K562 (cell line): ENCODE data around the gene INCA1. TPM values are rescaled to one million over a fixed set of nuclear protein-coding genes. Genes with fewer than 3 reads are reported as not detected.

Source experiments
- ARHGAP35 ChIP-seq: fragments of 450-650 bp; IDR thresholded peaks from 2 replicates; pipeline ENCODE4 v1.6.1; 2018; ENCODE audit not compliant: partially characterized antibody
- CHD7 ChIP-seq: fragments of 200-600 bp; sonication (generic); IDR thresholded peaks from one replicate; pipeline ENCODE4 v1.6.1; 2012; ENCODE audit warnings: mild to moderate bottlenecking, low read depth, low read length, inconsistent platforms
- ELK3 ChIP-seq: fragments of 450-650 bp; formaldehyde crosslinking; IDR thresholded peaks from 2 replicates; pipeline ENCODE4 v1.4.0; 2020; ENCODE audit warnings: mild to moderate bottlenecking
- FOXM1 ChIP-seq, 2 experiments: fragments of 450-650 bp in 1 of 2; sonication (generic) in 1 of 2; formaldehyde crosslinking in 1 of 2; IDR thresholded peaks; 2 replicates each; pipeline versions ENCODE4 v1.6.1 to v1.9.0; 2017 to 2022; ENCODE audit warnings: low read depth in 2 of 2, mild to moderate bottlenecking in 2 of 2, missing genetic modification reagents in 1 of 2, moderate library complexity in 1 of 2
- GABPA ChIP-seq: fragments of 200-800 bp; sonication (Bioruptor generic); conservative IDR thresholded peaks from 2 replicates; pipeline ENCODE4 v1.6.1; 2016; ENCODE audit warnings: low read depth, missing genetic modification characterization, missing compliant biosample characterization
- HMG20A ChIP-seq: fragments of 450-650 bp; formaldehyde crosslinking; conservative IDR thresholded peaks from 2 replicates; pipeline ENCODE4 v1.4.0; 2020; ENCODE audit warnings: mild to moderate bottlenecking, mixed read lengths
- MCM2 ChIP-seq: fragments of 450-650 bp; IDR thresholded peaks from 2 replicates; pipeline ENCODE4 v1.6.1; 2017; ENCODE audit warnings: low read depth, mild to moderate bottlenecking
- POLR3G ChIP-seq: IDR thresholded peaks from 2 replicates; pipeline ENCODE4 v1.6.1; 2011; ENCODE audit not compliant: insufficient read length, insufficient replicate concordance; ENCODE audit errors: extremely low read depth
- RFX7 ChIP-seq: fragments of 250-450 bp; sonication (Bioruptor Pico); IDR thresholded peaks from 2 replicates; pipeline ENCODE4 v1.5.1; 2021; ENCODE audit warnings: mild to moderate bottlenecking
- USF1 ChIP-seq: sonication (generic); formaldehyde crosslinking; IDR thresholded peaks from 2 replicates; pipeline ENCODE4 v1.9.0; 2022; ENCODE audit warnings: mild to moderate bottlenecking, missing genetic modification reagents
- polyA plus RNA-seq, 8 experiments: library from polyadenylated mRNA; depleted of rRNA in 4 of 8; stranded (reverse) in 5 of 8; unstranded in 3 of 8; fragments of >200 nt; fragmentation: Nextera tagmentation in 2 of 8; fragmentation: Illumina TruSeq in 1 of 8; extraction: Ambion mirVana in 2 of 8; extraction: Trizol in 1 of 8; gene quantifications; 2 replicates each; pipeline versions ENCODE4 v1.2.1 to v1.2.3, GENCODE V29; 2011 to 2014; ENCODE audit warnings: inconsistent platforms in 1 of 8, missing spikeins in 1 of 8
- total RNA-seq, 7 experiments: library from RNA; depleted of rRNA in 6 of 7; stranded (reverse); fragments of >200 nt in 6 of 7; fragmentation: Illumina TruSeq in 2 of 7; extraction: Trizol in 2 of 7; gene quantifications; 2 replicates each; pipeline versions ENCODE4 v1.2.1 to v1.2.3, GENCODE V29; 2011 to 2021; ENCODE audit warnings: low replicate concordance in 1 of 7

INCA1 gene
- total and polyA plus RNA-seq, 9 of the 15 experiments (the other 6 are each of a cell fraction or from before 2014, with no cell fraction given): 0.08 to 0.50 (median 0.13) TPM; not detected in 4

GRCh38 chr17:4947411-4948165, 49.7 kb downstream of the INCA1 start (continued):
- TF ChIP-seq ELK3 (CRISPR knock-in tag) (no peak), USF1 (no peak), RFX7 (CRISPR knock-in tag) (no peak), HMG20A (CRISPR knock-in tag) (no peak), FOXM1 (IDR thresholded peaks at IDR 0.05; ENCODE audit: low read depth) (no peak), FOXM1 (CRISPR knock-in tag; IDR thresholded peaks at IDR 0.05; ENCODE audit: low read depth) (0 out of 2 replicates have a peak, but pooled peaks have one; percentile 29), POLR3G (no peak), CHD7 (no peak), ARHGAP35 (no peak), MCM2 (no peak), GABPA (peak; percentile 91)
